ENCODE data around the gene NDUFV1. TPM values are rescaled to one million over a fixed set of nuclear protein-coding genes. Genes with fewer than 3 reads are reported as not detected.

NDUFV1 gene
- total and polyA plus RNA-seq, 2 of the 4 experiments (the other 2 are of a cell fraction), result 120 to 133 TPM

DNA sequence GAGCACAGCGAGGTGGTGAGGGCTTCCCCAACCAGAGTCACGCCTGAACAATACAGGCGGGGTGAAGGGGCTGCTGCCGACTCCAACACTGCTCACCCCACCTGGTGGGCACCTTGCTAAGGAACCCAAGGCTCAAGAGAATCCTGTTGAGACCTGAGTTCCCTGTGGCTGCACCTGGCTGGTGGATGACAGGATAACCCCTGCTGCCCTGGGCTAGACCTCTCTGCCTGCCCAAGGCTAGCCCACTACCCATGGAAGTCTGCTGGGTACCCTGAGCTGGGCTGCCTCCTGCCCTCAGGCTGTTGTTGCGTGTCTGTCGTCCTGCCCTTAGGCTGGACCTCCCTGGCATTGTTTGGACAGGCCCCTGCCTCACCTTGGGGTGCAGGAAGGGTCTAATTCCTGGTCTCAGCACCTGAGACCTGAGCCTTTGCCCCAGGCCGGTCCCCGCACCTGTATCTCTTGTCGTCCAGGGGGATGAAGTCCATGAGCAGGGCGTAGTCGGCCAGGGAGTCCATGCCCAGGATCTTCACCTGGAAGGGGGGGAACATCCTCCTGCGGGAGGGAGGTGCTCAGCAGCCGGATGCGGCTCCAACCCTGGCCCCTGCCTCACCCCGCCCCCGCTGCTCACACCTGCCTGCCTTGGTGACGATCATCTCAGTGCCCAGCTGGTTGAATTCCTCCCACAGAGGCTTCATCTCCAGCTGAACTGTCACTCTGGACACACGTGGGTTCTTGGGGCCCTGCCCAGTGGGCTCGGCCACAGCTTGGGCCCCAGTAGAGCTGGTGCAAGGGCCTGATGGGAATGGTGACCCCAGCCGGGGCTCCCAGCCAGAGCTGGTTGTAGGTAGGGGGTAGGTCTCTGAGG lies 27.9 kb downstream of the NDUFV1 start:
- Histone ChIP-seq H3K4me3 (ENCODE audit: insufficient read depth, low read depth, low read length) (no peak overlapping the region), H2BK15ac (ENCODE audit: low read depth, low read length) (no peak overlapping the region), H2AK5ac (ENCODE audit: low read depth, low read length) (no peak overlapping the region), H3K9me3 (ENCODE audit: control insufficient read depth, insufficient read depth, low read length) (no peaks in the 10 kb centered on the region), H2BK120ac (ENCODE audit: low read depth, low read length) (no peak overlapping the region), H2AFZ (replicated peaks; ENCODE audit: low read length, poor library complexity) (no peak overlapping the region), H3K36me3 (ENCODE audit: control insufficient read depth, insufficient read depth, low read length) (no peaks in the 10 kb centered on the region), H3K4me1 (ENCODE audit: control insufficient read depth, insufficient read depth, low read length) (0 out of 2 replicates have a peak, but pooled peaks cover 3% of the 10 kb centered on the region), H2BK5ac (ENCODE audit: low read depth, low read length, poor library complexity, severe bottlenecking) (no peak overlapping the region), H3K4ac (ENCODE audit: low read depth, low read length) (no peak overlapping the region), H4K91ac (ENCODE audit: insufficient read depth, low read depth, low read length) (no peak overlapping the region), H4K20me1 (ENCODE audit: insufficient read depth, low read length) (no peaks in the 10 kb centered on the region), H2AK9ac (replicated peaks; ENCODE audit: low read depth, low read length, poor library complexity) (no peak overlapping the region), H3K56ac (ENCODE audit: extremely low read depth, insufficient read depth, low read length) (no peak overlapping the region), H3K18ac (ENCODE audit: low read depth, low read length) (no peak overlapping the region), H4K5ac (ENCODE audit: low read depth, low read length) (no peak overlapping the region), H2BK20ac (ENCODE audit: low read depth, low read length) (no peak overlapping the region), H3K79me1 (ENCODE audit: low read depth in 1 of 2, low read length in 2 of 2) (no peaks in the 10 kb centered on the region), H3K23ac (ENCODE audit: low read depth, low read length) (no peak overlapping the region), H3K27ac (ENCODE audit: insufficient read depth, low read length) (no peak overlapping the region), H3K14ac (replicated peaks; ENCODE audit: low read depth, low read length) (no peak overlapping the region), H3K27me3 (ENCODE audit: control insufficient read depth, insufficient read depth, low read length) (peaks cover 8% of the 10 kb centered on the region; the same call in 1 of the 2 replicates), H3K9ac (ENCODE audit: low read depth, low read length) (no peak overlapping the region), H3K9me1 (ENCODE audit: insufficient read depth, low read length) (peaks cover 4% of the 10 kb centered on the region; the same call in 1 of the 2 replicates), H4K8ac (ENCODE audit: low read depth in 2 of 2, low read length in 2 of 2) (no peak overlapping the region), H3K4me2 (ENCODE audit: low read depth, low read length) (no peak overlapping the region)
- intact Hi-C loops (cut with micrococcal nuclease), result no loop called here
- ChIA-PET CTCF (no interaction called here), POLR2A (ENCODE audit: unreplicated experiment) (interaction anchor here (0.6 kb wide), 1 partner anchor 23 kb away, joined by 3 read pairs; no protein-coding TSS in a partner anchor)
- no peak for ATAC-seq (ENCODE audit: low read depth)
- WGBS, 2 experiments (ENCODE audit: extremely low coverage in 2 of 2, insufficient read length in 1 of 2), result 77% methylated on average over 10 of the region's 20 CpGs; no CpG with 5 or more reads in 1 of the 2 experiments
- in situ Hi-C loops (cut with MboI; ENCODE audit: low sequenced_read_pairs), result no loop called here
- DNase-seq, result no peak
- TF ChIP-seq POLR2A (IDR thresholded peaks at IDR 0.05; ENCODE audit: low read depth, low read length) (no peak), MXI1 (IDR thresholded peaks at IDR 0.05; ENCODE audit: borderline replicate concordance, low read depth, low read length) (no peak), RAD21 (IDR thresholded peaks at IDR 0.05; ENCODE audit: low read length) (no peak), MAZ (IDR thresholded peaks at IDR 0.05; ENCODE audit: borderline replicate concordance, low read depth, low read length) (no peak), BHLHE40 (IDR thresholded peaks at IDR 0.05; ENCODE audit: low read depth, low read length) (no peak), CHD1 (IDR thresholded peaks at IDR 0.05; ENCODE audit: low read depth, low read length) (no peak), NFE2L2 (IDR thresholded peaks at IDR 0.05; ENCODE audit: low read depth, low read length) (no peak), RCOR1 (IDR thresholded peaks at IDR 0.05; ENCODE audit: insufficient replicate concordance, low read length) (no peak), MAFK (IDR thresholded peaks at IDR 0.05; ENCODE audit: low read depth, low read length) (no peak), FOS (IDR thresholded peaks at IDR 0.05; ENCODE audit: low read depth, low read length) (no peak)
- TF ChIP-seq, protein P1, sequence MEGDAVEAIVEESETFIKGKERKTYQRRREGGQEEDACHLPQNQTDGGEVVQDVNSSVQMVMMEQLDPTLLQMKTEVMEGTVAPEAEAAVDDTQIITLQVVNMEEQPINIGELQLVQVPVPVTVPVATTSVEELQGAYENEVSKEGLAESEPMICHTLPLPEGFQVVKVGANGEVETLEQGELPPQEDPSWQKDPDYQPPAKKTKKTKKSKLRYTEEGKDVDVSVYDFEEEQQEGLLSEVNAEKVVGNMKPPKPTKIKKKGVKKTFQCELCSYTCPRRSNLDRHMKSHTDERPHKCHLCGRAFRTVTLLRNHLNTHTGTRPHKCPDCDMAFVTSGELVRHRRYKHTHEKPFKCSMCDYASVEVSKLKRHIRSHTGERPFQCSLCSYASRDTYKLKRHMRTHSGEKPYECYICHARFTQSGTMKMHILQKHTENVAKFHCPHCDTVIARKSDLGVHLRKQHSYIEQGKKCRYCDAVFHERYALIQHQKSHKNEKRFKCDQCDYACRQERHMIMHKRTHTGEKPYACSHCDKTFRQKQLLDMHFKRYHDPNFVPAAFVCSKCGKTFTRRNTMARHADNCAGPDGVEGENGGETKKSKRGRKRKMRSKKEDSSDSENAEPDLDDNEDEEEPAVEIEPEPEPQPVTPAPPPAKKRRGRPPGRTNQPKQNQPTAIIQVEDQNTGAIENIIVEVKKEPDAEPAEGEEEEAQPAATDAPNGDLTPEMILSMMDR (conservative IDR thresholded peaks at IDR 0.05; ENCODE audit: low read depth, low read length), result no peak
- BruUV-seq (replicated peaks), result no TSS peak
- dilution Hi-C loops (cut with HindIII; ENCODE audit: low sequenced_read_pairs, unreplicated experiment), result no loop called here
